ENCODE data around the gene ZNF576.
"Not testable (repeated sequence)": the region's sequence is repeated elsewhere in the genome, so short reads cannot be mapped to it uniquely, and the experiment has no call there.

Gene ZNF576

DNA sequence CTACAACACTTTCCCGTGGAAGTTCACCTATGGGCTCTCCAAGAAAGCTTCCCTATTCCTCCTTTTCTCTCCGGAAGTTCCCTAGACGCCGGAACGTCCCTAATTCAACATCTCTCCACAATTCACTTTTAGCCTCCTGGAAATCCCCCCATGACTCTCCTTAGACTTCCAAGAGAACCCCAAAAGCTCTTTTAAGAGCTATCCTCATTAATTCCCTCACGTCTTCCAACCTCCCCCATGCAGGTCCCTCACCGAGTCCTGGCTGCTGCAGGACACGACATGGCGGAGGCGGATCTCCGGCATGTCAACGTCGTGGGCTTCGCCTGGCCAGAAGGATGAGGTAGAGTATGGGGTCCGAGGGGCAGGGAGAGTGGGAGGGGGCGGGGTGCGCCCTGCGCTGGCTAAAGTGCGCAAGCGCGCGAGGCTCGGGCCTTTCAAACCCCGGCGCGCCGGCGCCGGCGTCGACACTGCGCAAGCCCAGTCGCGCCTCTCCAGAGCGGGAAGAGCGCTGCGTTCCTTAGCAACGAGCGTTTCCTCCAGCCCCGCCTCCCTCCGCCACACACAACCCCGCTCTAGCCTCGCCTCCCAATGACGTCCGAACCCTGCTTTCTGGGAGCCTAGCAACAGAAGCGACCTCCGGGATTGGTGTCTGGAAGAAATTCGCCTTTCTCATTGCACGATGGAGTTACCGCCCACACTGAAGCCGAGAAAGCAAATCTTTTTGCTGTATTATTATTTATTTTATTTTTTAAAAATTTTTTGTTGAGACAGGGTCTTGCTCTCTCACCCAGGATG, 21.0 kb upstream of the ZNF576 start, which contains the start of the genes PINLYP and XRCC1:
Gene PINLYP, plus strand, starts transcription at position 646 of the 795 bp plus-strand sequence. CDS start 1,391 bp downstream, outside the sequence.
Gene XRCC1, minus strand, starts transcription at position 372 of the 795 bp plus-strand sequence. Its CDS starts 69 bp downstream, at position 303.
- DNase-seq, result peak; percentile 97

DNA sequence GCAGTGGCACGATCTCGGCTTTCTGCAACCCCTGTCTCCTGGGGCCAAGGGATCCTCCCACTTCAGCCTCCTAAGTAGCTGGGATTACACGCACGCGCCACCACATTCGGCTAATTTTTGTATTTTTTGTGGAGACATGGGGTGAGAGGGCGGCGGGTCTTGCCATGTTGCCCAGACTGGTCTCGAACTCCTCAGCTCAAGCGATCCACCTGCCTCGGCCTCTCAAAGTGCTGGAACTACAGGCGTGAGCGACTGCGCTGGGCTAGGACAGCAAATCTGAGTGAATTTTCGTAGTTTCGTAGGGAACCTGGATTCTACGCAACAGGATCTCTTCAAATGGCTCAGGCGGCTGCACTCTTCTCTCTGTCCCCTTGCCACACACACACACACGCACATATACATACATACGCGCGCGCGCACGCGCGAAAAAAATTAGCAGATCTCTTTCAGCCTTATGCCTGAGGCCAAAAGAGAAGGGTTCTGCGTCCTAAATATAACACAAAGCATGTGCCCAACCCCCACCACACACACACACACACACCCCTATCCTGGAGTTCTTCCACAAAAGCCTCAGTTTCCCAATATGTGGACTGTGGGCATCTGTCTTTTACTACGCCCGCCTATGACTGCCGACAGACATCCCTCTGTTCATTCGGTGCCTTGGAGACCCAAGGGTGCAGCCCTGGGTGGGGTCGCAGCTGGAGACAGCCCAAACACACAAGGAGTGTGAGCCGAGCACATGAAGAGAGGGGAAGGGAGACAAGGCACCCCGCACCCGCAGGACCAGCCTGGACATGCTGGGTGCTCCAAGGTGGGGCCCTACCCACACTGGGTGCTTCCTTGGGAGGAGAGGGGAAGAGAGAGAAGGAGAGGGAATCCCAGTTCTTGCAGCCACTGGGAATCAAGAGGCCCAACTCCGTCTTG, 20.2 kb upstream of the ZNF576 start:
- no peak for DNase-seq

DNA sequence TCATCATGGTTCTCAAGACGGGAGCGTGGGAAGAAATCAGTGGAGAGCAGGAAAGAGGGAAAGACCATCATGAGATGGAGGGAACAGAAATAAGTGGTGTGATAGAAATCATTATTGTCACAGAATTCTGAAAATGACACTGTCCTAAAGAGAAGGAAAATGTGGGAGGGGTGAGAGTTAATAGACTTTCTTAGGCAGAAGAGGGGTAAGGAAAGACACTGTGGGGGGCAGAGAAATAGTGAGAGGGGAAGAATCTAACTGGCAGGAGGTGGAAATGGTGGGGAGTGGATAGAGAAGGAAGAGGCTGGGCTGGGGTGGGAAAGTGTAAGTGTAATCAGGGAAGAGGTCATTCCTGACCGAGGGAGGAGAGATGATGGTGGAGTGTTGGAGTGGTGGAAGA, 17.6 kb upstream of the ZNF576 start:
- DNase-seq, result no peak

DNA sequence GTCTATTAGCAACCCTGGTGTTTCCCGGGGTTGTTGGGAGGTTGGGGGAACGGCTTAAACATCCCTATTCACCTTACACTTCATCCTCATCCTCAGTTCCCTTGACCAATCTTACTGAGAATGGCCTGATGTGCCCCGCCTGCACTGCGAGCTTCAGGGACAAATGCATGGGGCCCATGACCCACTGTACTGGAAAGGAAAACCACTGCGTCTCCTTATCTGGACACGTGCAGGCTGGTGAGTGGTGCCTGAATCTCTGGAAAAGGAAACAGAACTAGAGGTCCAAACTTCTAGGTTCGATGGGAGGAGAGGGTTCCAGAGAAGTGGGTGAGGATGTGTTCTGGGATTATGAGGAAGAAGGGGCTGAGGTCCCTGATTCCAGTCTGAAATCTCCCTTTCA, 14.9 kb upstream of the ZNF576 start:
- DNase-seq, result no peak

DNA sequence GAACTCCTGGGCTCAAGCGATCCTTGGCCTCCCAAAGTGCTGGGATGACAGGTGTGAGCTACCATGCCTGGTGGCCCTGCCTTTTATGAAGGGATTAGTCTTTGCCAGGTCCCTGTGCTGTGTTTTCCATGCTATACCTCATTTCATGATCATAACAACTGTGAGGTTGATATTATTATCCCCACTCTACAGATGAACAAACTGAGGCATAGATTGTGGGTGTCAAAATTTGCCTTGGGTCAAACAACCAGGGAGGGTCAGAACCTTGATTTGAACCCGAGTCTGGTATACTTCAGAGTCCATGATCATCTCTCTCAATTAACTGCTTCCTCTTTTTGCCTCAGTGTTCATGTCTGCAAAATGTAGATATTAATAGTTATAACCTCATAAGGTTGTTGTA, 13.9 kb upstream of the ZNF576 start:
- no peak for DNase-seq

DNA sequence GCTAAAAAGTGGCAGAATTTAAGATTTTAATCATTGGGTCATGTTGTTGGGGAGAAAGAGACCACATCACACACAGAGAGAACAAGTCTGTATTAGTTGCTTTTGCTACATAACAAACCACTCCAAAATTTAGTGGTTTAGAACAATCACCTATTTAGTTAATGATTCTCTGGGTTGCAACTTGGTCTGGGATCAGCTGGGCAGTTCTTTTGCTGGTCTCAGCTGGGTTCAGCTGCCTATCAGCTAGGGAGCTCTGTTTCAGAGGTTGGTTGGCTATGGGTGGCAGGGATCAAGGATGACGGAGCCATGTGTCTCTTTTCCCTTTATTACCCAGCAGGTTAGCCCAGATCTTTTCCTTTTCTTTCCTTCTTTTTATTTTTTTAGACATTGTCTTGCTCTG, 11.9 kb upstream of the ZNF576 start:
- DNase-seq, result no peak

DNA sequence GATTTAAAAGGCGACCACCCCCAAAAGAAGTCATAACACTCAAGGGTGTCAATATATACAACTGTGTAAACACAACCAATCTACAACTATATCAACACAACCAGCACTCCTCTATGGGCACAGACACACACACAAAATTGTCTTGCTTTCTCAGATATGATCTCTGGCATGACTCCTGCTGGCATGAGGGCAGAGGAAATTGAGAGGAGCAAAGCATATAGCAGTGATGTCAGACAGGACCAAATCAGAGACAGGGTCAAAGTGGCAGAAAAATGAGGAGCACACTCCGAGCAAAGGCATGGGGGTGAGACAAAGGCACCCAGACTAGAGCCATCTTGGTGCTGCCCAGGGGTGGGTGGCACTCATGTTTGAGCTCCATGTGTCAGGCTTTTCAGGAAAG, 10.0 kb upstream of the ZNF576 start:
- DNase-seq, result no peak

DNA sequence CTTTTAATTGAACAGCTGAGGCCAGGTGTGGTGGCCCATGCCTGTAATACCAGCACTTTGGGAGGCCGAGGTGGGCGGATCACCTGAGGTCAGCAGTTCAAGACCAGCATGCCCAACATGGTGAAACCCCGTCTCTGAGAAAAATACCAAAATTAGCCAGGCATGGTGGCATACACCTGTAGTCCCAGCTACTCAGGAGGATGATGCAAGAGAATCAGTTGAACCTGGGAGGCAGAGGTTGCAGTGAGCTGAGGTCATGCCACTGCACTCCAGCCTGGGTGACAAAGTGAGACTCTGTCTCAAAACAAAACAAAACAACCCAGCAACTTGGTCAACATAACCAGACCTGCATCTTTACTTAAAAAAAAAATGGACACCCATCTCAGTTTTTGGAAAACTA, 9.4 kb upstream of the ZNF576 start:
- DNase-seq, result not testable (repeated sequence)

DNA sequence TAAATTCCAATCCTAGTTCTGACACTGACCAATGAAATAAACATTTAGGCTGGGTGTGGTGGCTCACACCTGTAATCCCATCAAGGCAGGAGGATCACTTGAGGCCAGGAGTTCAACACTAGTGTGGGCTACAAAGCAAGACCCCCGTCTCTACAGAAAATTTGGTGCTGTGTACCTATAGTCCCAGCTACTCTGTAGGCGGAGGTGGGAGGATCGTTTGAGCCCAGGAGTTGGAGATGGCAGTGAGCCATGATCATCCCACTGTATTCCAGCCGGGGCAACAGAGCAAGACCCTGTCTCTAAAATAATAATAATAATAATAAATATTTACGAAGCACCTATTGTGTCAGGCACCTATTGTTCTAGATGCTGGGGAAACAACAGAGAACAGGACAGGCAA, 7.1 kb upstream of the ZNF576 start:
- DNase-seq, result no peak

DNA sequence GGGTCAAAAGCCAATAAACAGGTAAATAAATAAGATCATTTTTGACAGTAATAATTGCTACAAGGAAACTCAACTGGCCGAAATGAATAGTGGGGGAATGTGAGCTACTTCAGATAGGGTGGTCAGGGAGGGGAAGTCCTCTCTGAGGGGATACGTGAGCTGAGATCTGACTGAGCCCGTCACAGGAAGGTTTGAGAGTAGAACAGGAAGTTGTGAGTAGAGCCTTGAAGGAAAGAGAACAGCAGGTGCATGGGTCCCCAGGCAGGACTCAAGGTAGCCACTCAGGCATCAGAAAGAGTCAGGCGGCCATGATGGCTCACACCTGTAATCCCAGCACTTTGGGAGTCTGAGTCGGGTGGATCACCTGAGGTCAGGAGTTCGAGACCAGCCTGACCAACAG, 6.7 kb upstream of the ZNF576 start:
- no peak for DNase-seq

DNA sequence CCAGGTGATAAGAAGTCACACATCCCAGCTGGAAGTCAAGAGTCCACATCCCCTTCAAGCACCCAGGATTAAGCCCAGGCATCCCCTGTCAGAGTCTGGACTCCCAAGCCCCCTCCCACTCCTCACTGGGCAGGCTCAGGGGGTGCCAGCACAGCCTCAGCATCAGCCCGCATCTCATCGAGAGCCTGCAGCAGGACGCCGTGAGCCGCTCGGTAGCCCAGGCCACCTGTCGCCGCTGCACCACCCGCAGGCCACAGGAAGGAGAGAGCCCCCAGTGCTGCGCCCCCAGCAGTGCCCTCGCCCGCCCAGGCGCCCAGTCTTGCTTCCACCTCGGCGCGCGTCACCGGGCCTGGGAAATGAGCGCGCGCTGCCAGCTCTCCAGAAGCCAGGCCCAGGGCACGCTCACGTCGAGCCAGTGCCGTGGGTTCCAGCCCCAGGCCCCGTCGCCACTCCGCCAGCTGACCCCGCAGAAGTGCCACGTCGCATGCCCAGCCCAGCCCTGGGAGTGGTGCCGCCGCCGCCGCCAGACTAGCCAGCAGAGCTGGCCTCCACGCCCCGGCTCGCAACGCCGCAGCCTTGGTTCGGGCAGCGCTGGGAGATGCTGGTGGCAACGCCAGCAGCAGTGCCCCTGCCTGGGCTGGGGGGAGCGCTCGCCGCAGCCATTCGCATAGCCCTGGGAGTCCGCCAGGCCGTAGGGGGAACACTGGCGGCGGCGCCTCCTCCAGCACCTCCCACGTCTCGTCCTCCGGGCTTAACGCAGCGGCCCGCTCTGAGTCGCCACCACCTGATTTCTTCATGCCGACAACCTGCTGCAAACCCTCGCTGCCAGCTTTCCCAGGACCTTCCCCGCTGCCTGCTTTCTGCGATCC, 4.3 kb upstream of the ZNF576 start:
- DNase-seq, result no peak

DNA sequence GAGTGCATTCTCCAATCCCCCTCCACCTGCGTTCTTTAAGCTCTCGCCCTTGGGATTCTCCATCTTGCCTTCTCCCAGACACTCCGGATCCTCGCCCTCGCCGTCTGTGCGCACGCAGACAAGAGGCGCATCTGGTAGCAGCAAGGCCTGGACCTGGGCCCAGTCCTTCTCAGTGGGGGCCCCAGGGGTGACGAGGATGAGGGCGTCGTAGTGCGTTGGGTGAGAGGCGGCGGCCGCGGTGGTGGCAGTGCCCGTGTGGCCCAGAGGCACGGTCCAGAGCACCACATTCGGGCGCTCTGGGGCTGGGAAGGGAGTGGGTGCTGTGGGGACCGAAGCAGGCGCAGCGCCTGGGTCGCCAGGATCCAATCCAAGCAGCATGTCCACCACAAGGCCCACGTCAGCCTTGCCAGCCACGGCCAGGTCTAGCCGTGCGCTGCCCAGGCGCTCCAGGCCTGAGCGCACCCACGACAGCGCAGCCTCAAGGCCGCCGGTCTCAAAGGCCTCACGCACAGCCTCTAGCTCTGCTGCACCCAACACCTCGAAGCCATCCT, 3.5 kb upstream of the ZNF576 start:
- DNase-seq, result no peak

DNA sequence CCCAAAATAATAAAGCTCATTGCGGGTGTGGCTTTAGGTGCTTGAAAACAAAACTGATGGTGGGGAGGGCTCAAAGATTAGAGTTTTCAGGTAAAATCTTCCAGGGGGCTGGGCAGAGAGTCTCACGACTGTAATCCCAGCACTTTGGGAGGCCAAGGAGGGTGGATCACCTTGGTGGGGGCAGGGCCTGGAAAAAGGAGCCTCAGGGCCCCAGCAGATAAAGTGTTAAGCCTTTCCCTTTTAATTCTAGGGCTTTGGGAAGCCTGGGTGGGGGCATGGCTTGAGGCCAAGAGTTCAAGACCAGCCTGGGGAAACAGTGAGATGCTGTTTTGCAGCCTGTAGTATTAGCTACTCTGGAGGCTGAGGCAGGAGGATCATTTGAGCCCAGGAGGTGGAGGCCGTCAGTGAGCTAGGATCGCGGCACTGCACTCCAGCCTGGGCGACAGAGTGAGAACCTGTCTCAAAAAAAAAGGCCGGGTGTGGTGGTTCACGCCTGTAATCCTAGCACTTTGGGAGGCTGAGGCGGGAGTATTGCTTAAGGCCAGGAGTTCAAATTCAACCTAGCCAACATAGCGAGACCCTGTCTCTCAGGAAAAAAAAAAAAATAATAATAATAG, 2.2 kb upstream of the ZNF576 start:
- no peak for DNase-seq

DNA sequence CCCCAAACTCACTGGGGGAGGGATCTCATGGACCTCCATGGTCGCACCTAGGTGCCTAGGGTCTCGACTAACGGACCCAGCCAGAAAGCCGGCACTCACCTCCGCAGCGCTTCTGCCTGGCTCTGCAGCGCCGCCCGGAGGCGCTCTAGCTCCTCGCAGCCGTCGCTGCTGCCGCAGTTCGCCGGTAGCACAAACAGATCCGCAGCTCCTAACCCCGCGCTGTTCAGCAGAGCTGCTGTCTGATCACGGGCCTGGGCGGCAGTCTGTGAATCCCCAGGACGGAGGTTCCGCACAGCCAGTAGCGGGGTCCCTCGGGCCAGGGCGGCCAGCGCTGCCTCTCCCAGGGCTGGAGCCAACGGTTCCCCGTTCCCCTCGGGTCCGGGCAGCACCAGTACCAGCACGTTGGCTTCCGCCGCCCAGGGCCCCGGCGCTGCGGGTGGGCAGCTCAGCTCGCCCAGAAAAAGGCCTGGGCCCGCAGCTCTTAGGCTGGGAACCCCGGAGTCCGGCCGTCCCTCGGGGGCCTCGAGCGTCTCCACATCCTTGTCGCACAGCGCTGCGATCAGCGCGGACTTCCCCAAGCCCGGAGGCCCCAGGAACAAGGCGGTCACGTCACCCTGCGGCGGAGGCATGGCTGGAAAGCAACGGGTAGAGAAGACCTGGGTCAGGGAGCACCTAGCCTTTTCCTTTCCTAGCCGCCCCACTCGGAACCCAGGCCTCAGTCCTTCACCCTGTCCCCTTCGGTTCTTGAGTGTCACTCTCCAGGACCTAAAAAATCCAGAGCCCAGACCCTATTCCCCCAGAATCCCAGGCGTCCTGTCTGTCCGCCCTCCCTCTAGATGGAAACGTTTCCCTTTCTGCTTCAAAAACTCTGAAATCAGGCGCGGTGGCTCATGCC, 1.4 kb upstream of the ZNF576 start:
- DNase-seq, result peak; percentile 78

DNA sequence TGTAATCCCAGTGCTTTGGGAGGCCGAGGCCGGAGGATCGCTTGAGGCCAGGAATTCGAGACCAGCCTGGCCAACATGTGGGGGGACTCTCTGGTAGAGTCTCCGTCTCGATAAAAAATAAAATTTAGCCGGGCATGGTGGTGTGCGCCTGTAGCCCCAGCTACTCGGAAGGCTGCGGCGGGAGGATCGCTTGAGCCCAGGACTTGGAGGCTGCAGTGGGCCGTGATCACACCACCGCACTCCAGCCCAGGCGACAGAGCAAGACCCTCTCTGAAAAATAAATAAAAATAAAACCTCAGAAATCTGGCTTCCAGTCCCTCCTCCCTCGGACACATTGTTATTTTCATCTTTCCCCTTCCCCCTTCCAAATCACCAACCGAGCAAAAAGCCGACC, 793 bp upstream of the ZNF576 start:
- no peak for DNase-seq

DNA sequence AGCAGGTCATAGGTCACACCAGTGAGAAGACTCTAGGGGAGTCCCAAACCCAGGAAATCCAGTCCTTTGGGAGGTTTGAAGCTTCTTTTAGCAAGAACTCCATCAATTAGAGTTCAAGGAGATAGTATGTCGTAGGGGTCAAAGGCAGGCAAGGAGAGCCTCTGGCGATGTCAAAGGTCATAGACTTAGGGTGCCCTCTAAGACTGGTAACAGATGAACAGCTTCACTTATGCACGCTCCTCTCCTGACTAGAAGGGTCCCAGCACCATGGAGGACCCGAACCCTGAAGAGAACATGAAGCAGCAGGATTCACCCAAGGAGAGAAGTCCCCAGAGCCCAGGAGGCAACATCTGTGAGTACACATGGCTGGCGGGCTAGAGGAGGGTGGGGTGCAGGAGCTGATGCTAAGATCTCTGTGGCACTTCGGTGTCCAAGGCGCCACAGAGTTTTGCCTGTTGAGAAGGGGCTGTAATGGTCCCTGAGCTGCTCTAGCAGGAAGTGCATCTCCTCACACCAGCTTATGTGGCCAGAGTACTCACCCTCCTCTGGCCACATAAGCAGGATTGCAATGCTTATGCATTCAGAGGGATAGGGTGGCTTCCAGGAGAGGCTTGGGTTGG, 557 bp downstream of the ZNF576 start:
- no peak for DNase-seq

DNA sequence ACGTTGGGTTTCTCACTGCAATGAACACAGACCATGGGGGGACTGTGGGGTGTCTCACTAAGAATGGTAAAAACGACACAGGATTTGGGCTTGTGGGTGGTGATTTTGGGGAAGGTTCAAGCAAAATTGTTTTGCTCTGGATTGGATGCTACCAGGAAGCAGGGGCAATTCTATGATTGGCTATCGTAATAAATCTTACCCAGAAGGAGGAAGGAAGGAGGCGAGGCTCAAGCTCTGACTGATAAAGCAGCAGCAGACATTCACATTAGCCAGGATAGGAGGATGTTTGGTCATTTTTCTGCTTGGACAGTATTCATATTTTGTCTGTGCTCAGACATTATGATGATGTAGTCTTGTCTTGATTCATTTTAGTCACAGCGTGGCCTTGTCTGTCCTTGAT, 1.5 kb downstream of the ZNF576 start:
- no peak for DNase-seq

DNA sequence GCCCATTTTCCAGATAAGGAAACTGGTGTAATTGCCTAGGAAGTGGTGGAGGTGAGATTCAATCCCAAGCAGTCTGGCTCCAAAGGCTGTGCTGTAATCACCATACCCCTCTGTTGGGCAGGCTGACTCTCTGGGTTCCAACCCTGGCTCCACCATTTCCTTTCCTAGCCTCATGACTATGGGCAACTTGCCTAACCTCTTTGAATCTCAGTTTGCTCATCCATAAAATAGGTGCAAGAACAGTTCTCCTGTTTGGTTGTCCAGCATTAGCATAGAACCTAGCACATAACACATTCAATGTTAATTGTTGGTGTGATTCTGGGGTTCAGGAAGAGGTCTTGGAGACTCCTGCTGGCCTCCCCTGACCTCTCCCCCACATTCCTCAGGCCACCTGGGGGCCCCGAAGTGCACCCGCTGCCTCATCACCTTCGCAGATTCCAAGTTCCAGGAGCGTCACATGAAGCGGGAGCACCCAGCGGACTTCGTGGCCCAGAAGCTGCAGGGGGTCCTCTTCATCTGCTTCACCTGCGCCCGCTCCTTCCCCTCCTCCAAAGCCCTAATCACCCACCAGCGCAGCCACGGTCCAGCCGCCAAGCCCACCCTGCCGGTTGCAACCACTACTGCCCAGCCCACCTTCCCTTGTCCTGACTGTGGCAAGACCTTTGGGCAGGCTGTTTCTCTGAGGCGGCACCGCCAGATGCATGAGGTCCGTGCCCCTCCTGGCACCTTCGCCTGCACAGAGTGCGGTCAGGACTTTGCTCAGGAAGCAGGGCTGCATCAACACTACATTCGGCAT, 2.2 kb downstream of the ZNF576 start:
- no peak for DNase-seq

DNA sequence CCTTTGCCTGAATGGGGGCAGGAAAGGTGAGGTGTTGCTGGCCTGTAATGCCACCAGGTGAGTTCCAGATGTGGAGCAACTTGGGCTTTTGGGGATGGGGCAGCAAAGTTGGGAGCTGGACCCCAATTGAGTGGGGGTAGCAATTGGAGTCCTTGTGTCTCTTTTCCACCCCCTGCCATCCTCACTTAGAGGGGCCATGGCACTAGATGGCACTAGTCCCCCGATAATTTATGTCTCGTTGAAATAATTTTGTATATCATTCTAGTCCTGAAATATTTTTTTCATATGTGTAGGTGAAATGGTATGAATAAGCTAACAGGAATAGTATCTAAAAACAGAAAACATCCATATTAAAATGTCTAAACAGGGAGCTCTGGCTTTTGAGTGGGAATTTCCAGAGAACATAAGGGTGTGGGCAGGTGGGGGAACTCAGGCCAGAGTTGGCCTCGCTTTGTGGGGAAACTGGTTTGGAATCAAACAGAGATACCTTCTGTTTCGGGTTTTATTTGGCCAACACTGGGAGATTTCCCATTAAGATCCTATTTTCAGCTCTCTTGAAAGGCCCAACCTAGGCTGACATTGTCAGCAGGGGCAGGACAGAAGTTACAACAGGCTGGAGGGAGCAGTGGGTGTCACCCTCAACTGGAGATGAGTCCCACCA, 3.4 kb downstream of the ZNF576 start:
- DNase-seq, result no peak

All from CD4-positive, alpha-beta T cell treated with Interleukin-6 for 4 hours (primary cell).